ENCODE data around the gene CYGB.

The CYGB gene

GRCh38 chr17:76550712-76551615 lies 13.5 kb upstream of the CYGB start:
- H3K4me1 ChIP-seq (ENCODE audit: control insufficient read depth in 2 of 2, insufficient read depth in 2 of 2, low read length in 2 of 2), result peaks cover 5 to 11% of the 10 kb centered on the region in 2 donors
- no peak overlapping the region for H3K27ac ChIP-seq (ENCODE audit: low read depth in 2 of 2, low read length in 2 of 2)
- H3K4me3 ChIP-seq (ENCODE audit: low read length in 2 of 2), result no peak overlapping the region
- no peaks in the 10 kb centered on the region for H3K9me3 ChIP-seq (ENCODE audit: control insufficient read depth in 2 of 2, low read length in 2 of 2)
- H3K36me3 ChIP-seq (ENCODE audit: control insufficient read depth in 2 of 2, insufficient read depth in 2 of 2, low read length in 2 of 2), result no peaks in the 10 kb centered on the region
- no peak overlapping the region for H3K9ac ChIP-seq (ENCODE audit: low read depth in 1 of 2, low read length in 2 of 2)
- H3K27me3 ChIP-seq (ENCODE audit: control insufficient read depth in 2 of 2, insufficient read depth in 2 of 2, low read length in 2 of 2), result peaks cover 0 to 18% of the 10 kb centered on the region in 2 donors

GRCh38 chr17:76549539-76549938 lies 12.0 kb upstream of the CYGB start:
- Histone ChIP-seq H3K4me1 (ENCODE audit: control insufficient read depth in 2 of 2, insufficient read depth in 2 of 2, low read length in 2 of 2) (peaks cover 7 to 16% of the 10 kb centered on the region in 2 donors), H3K4me3 (ENCODE audit: low read length in 2 of 2) (no peak overlapping the region), H3K9me3 (ENCODE audit: control insufficient read depth in 2 of 2, low read length in 2 of 2) (no peaks in the 10 kb centered on the region)

GRCh38 chr17:76549215-76549518 lies 11.7 kb upstream of the CYGB start:
- no peak overlapping the region for H3K9ac ChIP-seq (ENCODE audit: low read depth in 1 of 2, low read length in 2 of 2)
- no peaks in the 10 kb centered on the region for H3K36me3 ChIP-seq (ENCODE audit: control insufficient read depth in 2 of 2, insufficient read depth in 2 of 2, low read length in 2 of 2)
- H3K27ac ChIP-seq (ENCODE audit: low read depth in 2 of 2, low read length in 2 of 2), result no peak overlapping the region
- no peak overlapping the region for H3K4me3 ChIP-seq (ENCODE audit: low read length in 2 of 2)
- H3K9me3 ChIP-seq (ENCODE audit: control insufficient read depth in 2 of 2, low read length in 2 of 2), result no peaks in the 10 kb centered on the region
- H3K4me1 ChIP-seq (ENCODE audit: control insufficient read depth in 2 of 2, insufficient read depth in 2 of 2, low read length in 2 of 2), result peaks cover 8 to 18% of the 10 kb centered on the region in 2 donors
- peaks cover 0 to 33% of the 10 kb centered on the region in 2 donors for H3K27me3 ChIP-seq (ENCODE audit: control insufficient read depth in 2 of 2, insufficient read depth in 2 of 2, low read length in 2 of 2)

More at GRCh38 chr17:76549539-76549938, 12.0 kb upstream of the CYGB start:
- H3K9ac ChIP-seq (ENCODE audit: low read depth in 1 of 2, low read length in 2 of 2), result no peak overlapping the region
- no peak overlapping the region for H3K27ac ChIP-seq (ENCODE audit: low read depth in 2 of 2, low read length in 2 of 2)
- no peaks in the 10 kb centered on the region for H3K36me3 ChIP-seq (ENCODE audit: control insufficient read depth in 2 of 2, insufficient read depth in 2 of 2, low read length in 2 of 2)
- peaks cover 0 to 29% of the 10 kb centered on the region in 2 donors for H3K27me3 ChIP-seq (ENCODE audit: control insufficient read depth in 2 of 2, insufficient read depth in 2 of 2, low read length in 2 of 2)

- Histone ChIP-seq H3K27me3 (ENCODE audit: control insufficient read depth in 2 of 2, insufficient read depth in 2 of 2, low read length in 2 of 2) (peaks cover 2 to 37% of the 10 kb centered on the region in 2 donors), H3K4me3 (ENCODE audit: low read length in 2 of 2) (no peak overlapping the region), H3K4me1 (ENCODE audit: control insufficient read depth in 2 of 2, insufficient read depth in 2 of 2, low read length in 2 of 2) (peaks cover 8 to 18% of the 10 kb centered on the region in 2 donors), H3K9ac (ENCODE audit: low read depth in 1 of 2, low read length in 2 of 2) (no peak overlapping the region), H3K9me3 (ENCODE audit: control insufficient read depth in 2 of 2, low read length in 2 of 2) (no peaks in the 10 kb centered on the region), H3K36me3 (ENCODE audit: control insufficient read depth in 2 of 2, insufficient read depth in 2 of 2, low read length in 2 of 2) (no peaks in the 10 kb centered on the region), H3K27ac (ENCODE audit: low read depth in 2 of 2, low read length in 2 of 2) (no peak overlapping the region)
These were observed 11.1 kb upstream of the CYGB start for GRCh38 chr17:76548378-76549214.

- Histone ChIP-seq H3K9me3 (ENCODE audit: control insufficient read depth in 2 of 2, low read length in 2 of 2) (no peaks in the 10 kb centered on the region), H3K27me3 (ENCODE audit: control insufficient read depth in 2 of 2, insufficient read depth in 2 of 2, low read length in 2 of 2) (peaks cover 3 to 39% of the 10 kb centered on the region in 2 donors), H3K36me3 (ENCODE audit: control insufficient read depth in 2 of 2, insufficient read depth in 2 of 2, low read length in 2 of 2) (no peaks in the 10 kb centered on the region), H3K9ac (ENCODE audit: low read depth in 1 of 2, low read length in 2 of 2) (no peak overlapping the region), H3K4me1 (ENCODE audit: control insufficient read depth in 2 of 2, insufficient read depth in 2 of 2, low read length in 2 of 2) (peaks cover 8 to 18% of the 10 kb centered on the region in 2 donors), H3K4me3 (ENCODE audit: low read length in 2 of 2) (no peak overlapping the region), H3K27ac (ENCODE audit: low read depth in 2 of 2, low read length in 2 of 2) (no peak overlapping the region)
These were observed 10.2 kb upstream of the CYGB start for GRCh38 chr17:76547642-76548202.

- Histone ChIP-seq H3K9me3 (ENCODE audit: control insufficient read depth in 2 of 2, low read length in 2 of 2) (no peaks in the 10 kb centered on the region), H3K9ac (ENCODE audit: low read depth in 1 of 2, low read length in 2 of 2) (peak overlapping the region in 1 of 2 donors; percentile 7), H3K27me3 (ENCODE audit: control insufficient read depth in 2 of 2, insufficient read depth in 2 of 2, low read length in 2 of 2) (peaks cover 3 to 39% of the 10 kb centered on the region in 2 donors), H3K27ac (ENCODE audit: low read depth in 2 of 2, low read length in 2 of 2) (no peak overlapping the region), H3K4me1 (ENCODE audit: control insufficient read depth in 2 of 2, insufficient read depth in 2 of 2, low read length in 2 of 2) (peaks cover 8 to 18% of the 10 kb centered on the region in 2 donors), H3K4me3 (ENCODE audit: low read length in 2 of 2) (no peak overlapping the region), H3K36me3 (ENCODE audit: control insufficient read depth in 2 of 2, insufficient read depth in 2 of 2, low read length in 2 of 2) (no peaks in the 10 kb centered on the region)
These were observed 9.7 kb upstream of the CYGB start for GRCh38 chr17:76547183-76547641.

GRCh38 chr17:76546556-76547182 lies 9.2 kb upstream of the CYGB start:
- H3K9me3 ChIP-seq (ENCODE audit: control insufficient read depth in 2 of 2, low read length in 2 of 2), result no peaks in the 10 kb centered on the region
- peak overlapping the region in 1 of 2 donors; percentile 7 for H3K9ac ChIP-seq (ENCODE audit: low read depth in 1 of 2, low read length in 2 of 2)

GRCh38 chr17:76545918-76546555 lies 8.5 kb upstream of the CYGB start:
- Histone ChIP-seq H3K9ac (ENCODE audit: low read depth in 1 of 2, low read length in 2 of 2) (no peak overlapping the region), H3K9me3 (ENCODE audit: control insufficient read depth in 2 of 2, low read length in 2 of 2) (no peaks in the 10 kb centered on the region), H3K4me3 (ENCODE audit: low read length in 2 of 2) (no peak overlapping the region), H3K27me3 (ENCODE audit: control insufficient read depth in 2 of 2, insufficient read depth in 2 of 2, low read length in 2 of 2) (peaks cover 3 to 39% of the 10 kb centered on the region in 2 donors), H3K36me3 (ENCODE audit: control insufficient read depth in 2 of 2, insufficient read depth in 2 of 2, low read length in 2 of 2) (no peaks in the 10 kb centered on the region), H3K27ac (ENCODE audit: low read depth in 2 of 2, low read length in 2 of 2) (no peak overlapping the region), H3K4me1 (ENCODE audit: control insufficient read depth in 2 of 2, insufficient read depth in 2 of 2, low read length in 2 of 2) (peaks cover 8 to 18% of the 10 kb centered on the region in 2 donors)

More at GRCh38 chr17:76546556-76547182, 9.2 kb upstream of the CYGB start:
- Histone ChIP-seq H3K27me3 (ENCODE audit: control insufficient read depth in 2 of 2, insufficient read depth in 2 of 2, low read length in 2 of 2) (peaks cover 3 to 39% of the 10 kb centered on the region in 2 donors), H3K27ac (ENCODE audit: low read depth in 2 of 2, low read length in 2 of 2) (no peak overlapping the region), H3K4me3 (ENCODE audit: low read length in 2 of 2) (no peak overlapping the region), H3K4me1 (ENCODE audit: control insufficient read depth in 2 of 2, insufficient read depth in 2 of 2, low read length in 2 of 2) (peaks cover 8 to 18% of the 10 kb centered on the region in 2 donors), H3K36me3 (ENCODE audit: control insufficient read depth in 2 of 2, insufficient read depth in 2 of 2, low read length in 2 of 2) (no peaks in the 10 kb centered on the region)

- Histone ChIP-seq H3K9me3 (ENCODE audit: control insufficient read depth in 2 of 2, low read length in 2 of 2) (no peaks in the 10 kb centered on the region), H3K27me3 (ENCODE audit: control insufficient read depth in 2 of 2, insufficient read depth in 2 of 2, low read length in 2 of 2) (peaks cover 3 to 35% of the 10 kb centered on the region in 2 donors), H3K36me3 (ENCODE audit: control insufficient read depth in 2 of 2, insufficient read depth in 2 of 2, low read length in 2 of 2) (no peaks in the 10 kb centered on the region), H3K27ac (ENCODE audit: low read depth in 2 of 2, low read length in 2 of 2) (no peak overlapping the region), H3K9ac (ENCODE audit: low read depth in 1 of 2, low read length in 2 of 2) (no peak overlapping the region), H3K4me3 (ENCODE audit: low read length in 2 of 2) (no peak overlapping the region), H3K4me1 (ENCODE audit: control insufficient read depth in 2 of 2, insufficient read depth in 2 of 2, low read length in 2 of 2) (peaks cover 14 to 24% of the 10 kb centered on the region in 2 donors)
These were observed 7.2 kb upstream of the CYGB start for GRCh38 chr17:76544546-76545365.
